H1 (cell line): ENCODE results near the gene HOXD1. TPM values are rescaled to one million over a fixed set of nuclear protein-coding genes. Genes with fewer than 3 reads are reported as not detected.

Source experiments
- MAX ChIP-seq: IDR thresholded peaks from 2 replicates; pipeline ENCODE4 v1.6.1; 2012; ENCODE audit warnings: inconsistent platforms
- polyA plus RNA-seq, 7 experiments: library from polyadenylated mRNA; depleted of rRNA in 3 of 7; stranded (reverse) in 5 of 7; unstranded in 2 of 7; fragments of >200 nt in 5 of 7; fragments of 200-250 nt in 2 of 7; gene quantifications; 1 replicate in 5 of 7; 2 replicates in 1 of 7; 4 replicates in 1 of 7; pipeline versions ENCODE4 v1.2.1 to v1.2.3, GENCODE V29; 2011 to 2013; ENCODE audit warnings: missing spikeins in 2 of 7, mixed read lengths in 2 of 7
- total RNA-seq: library from RNA; stranded (reverse); fragmentation: NEBNext Ultra II Directional; extraction: Animal tissue kit (Norgen Biotek cat#: 25700); gene quantifications from 2 replicates; pipeline ENCODE4 v1.2.1, GENCODE V29; 2021

The HOXD1 gene
- total and polyA plus RNA-seq, 2 of the 8 experiments (the other 6 are each of a cell fraction or from before 2014, with no cell fraction given): 0.03 TPM; not detected in 1

- no peak for TF ChIP-seq MAX
Measured at GRCh38 chr2:176139661-176140512, 48.6 kb upstream of the HOXD1 start (continued).
